DMS114 treated with DMSO at 0.1 percent for 48 hours (cell line): ENCODE results near the gene PTCRA.
"Not testable (repeated sequence)": the region's sequence is repeated elsewhere in the genome, so short reads cannot be mapped to it uniquely, and the experiment has no call there.

Source experiments
- DNase-seq: peaks from one replicate; lab custom pipeline; 2025; ENCODE audit not compliant: unreplicated experiment; lab: John Stamatoyannopoulos, UW

Gene PTCRA

DNA sequence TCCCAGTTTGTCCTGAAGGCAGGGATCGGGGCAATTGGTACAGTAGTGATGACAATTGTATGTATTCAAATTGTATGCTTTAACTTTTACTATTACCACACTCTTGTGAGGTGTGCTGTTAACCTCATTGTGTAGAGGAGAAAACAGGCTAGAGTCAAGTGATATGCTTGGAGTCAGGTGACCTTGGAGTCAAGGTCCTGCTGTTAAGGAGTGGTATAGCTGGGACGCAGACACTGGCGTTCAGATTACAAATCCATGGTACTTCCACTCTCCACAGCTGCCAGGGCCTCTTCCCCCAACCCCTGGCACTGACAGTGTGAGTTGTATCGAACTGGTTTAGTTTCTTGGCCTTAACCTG is 23.9 kb downstream of the PTCRA start:
- no peak for DNase-seq

GRCh38 chr6:42940493-42941045 is 24.7 kb downstream of the PTCRA start:
- DNase-seq, result no peak

GRCh38 chr6:42941356-42941755 is 25.5 kb downstream of the PTCRA start:
- not testable (repeated sequence) for DNase-seq

DNA sequence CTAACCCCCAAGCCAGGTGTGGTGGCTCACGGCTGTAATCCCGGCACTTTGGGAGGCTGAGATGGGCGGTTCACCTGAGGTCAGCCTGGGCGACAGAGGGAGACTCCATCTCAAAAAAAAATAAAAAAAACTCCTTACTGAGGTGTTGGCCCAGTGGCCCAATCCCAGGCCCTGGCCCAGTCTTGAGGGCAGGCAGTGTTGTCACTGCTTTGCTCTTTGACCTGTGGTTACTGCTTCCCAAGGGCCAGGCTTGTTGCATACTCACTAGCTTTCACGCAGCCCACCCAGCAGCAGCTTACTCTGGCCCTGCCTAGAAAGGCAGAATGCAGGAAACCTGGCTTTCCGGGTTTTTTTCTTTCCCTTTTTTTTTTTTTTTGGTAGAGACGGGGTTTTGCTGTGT is 26.6 kb downstream of the PTCRA start:
- DNase-seq, result no peak

- DNase-seq, result no peak
Observed at GRCh38 chr6:42947950-42948349, 32.1 kb downstream of the PTCRA start.

DNA sequence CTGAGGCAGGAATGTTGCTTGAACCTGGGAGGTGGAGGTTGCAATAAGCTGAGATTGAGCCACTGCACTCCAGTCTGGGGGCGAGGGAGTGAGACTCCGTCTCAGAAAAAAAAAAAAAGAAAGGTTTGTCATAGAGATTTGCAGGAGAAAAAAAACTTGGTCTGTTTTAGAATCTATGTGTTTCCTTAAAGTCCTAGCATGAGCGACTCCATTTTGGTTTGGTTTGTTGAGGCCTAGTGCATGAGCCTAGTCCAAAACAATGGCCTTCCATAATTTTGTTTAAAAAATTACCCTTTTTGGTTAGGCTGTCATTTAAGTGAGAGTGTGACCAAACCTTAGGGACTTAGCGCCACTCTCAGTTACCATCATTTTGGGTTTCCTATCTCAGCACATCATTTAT is 36.5 kb downstream of the PTCRA start:
- DNase-seq, result no peak

GRCh38 chr6:42954405-42954804 is 38.6 kb downstream of the PTCRA start:
- not testable (repeated sequence) for DNase-seq

- peak; percentile 53 for DNase-seq
Observed at GRCh38 chr6:42958125-42958524, 42.3 kb downstream of the PTCRA start.

- DNase-seq, result no peak
Observed at GRCh38 chr6:42959917-42960242, 44.0 kb downstream of the PTCRA start.

DNA sequence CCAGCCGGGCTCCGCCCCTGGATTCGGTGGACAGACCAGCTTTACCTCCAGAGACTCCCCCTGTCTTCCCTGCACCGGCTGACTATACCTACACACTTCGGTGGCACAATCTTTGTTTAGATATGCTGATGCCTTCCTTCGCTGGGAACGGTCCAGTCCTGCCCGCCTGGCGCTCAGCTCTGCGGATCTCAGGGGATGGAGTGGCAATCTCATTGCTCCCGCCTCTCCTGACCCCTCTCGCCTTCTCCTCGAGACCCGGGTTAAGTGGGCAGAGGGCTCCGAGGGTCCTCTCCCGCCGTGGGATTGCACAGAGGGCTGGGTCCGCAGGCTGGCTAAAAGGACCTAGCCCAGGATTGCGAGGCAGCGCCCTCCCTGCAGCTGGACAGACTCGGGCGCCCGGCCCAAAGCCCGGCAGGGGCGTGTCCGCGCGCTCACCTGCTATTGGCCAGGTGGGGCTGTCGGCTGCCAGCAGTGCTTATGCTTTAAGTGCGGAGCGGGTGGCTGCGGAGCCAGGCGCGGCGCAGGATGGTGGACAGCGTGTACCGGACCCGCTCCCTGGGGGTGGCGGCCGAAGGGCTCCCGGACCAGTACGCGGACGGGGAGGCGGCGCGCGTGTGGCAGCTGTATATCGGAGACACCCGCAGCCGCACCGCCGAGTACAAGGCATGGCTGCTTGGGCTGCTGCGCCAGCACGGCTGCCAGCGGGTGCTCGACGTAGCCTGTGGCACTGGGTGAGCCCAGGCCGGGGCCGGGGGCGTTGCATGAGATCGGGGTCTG is 44.6 kb downstream of the PTCRA start, which contains the start of gene GNMT:
Gene GNMT (plus strand): TSS at position 512 of the 777 bp plus-strand sequence. CDS start 14 bp downstream, at position 526.
- peak; percentile 27 for DNase-seq

- DNase-seq, result no peak
Observed at GRCh38 chr6:42961020-42961470, 45.2 kb downstream of the PTCRA start.

GRCh38 chr6:42962096-42962495 is 46.2 kb downstream of the PTCRA start:
- no peak for DNase-seq

GRCh38 chr6:42962502-42963178 is 46.8 kb downstream of the PTCRA start:
- DNase-seq, result no peak

DNA sequence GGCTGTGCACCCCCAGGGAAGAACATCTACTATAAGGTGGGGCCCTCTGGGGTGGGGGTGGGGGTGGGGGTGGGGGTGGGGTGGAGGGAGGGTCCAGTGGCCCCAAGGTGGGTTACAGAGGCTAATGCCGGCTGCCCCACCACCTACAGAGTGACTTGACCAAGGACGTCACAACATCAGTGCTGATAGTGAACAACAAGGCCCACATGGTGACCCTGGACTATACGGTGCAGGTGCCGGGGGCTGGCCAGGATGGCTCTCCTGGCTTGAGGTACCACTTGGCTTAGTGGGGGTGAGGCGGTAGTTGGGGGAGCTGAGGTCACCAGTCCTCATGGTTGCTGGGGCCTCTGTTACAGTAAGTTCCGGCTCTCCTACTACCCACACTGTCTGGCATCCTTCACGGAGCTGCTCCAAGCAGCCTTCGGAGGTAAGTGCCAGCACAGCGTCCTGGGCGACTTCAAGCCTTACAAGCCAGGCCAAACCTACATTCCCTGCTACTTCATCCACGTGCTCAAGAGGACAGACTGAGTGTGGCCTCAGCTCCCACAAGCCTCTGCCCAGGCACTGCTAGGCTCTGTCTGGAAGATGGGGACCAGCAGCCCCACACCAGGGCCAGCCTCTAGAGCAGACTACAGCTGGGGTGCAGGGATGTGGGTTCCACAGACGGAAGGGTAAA is 47.5 kb downstream of the PTCRA start:
- no peak for DNase-seq

- DNase-seq, result peak; percentile 60
Observed at GRCh38 chr6:42963855-42964605, 48.2 kb downstream of the PTCRA start.

DNA sequence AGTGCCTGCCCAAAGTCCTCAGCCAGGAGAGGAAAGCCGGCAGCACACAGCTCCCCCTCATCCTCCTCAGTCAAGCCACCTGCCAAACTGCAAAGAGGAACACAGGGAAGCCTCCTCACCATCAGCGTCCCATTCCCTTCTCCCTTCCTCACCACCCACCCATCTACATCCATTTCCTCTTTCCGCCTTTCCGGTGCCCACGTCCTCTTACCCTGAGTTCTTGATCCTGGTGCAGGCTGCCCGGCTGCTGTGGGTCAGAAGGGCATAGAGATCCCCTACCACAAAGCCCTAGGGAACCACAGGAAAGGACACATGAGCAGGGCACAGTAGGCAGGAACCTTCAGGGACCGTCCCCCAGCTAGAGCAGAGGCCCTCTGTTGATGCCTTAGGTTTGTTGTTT is 50.7 kb downstream of the PTCRA start:
- no peak for DNase-seq

DNA sequence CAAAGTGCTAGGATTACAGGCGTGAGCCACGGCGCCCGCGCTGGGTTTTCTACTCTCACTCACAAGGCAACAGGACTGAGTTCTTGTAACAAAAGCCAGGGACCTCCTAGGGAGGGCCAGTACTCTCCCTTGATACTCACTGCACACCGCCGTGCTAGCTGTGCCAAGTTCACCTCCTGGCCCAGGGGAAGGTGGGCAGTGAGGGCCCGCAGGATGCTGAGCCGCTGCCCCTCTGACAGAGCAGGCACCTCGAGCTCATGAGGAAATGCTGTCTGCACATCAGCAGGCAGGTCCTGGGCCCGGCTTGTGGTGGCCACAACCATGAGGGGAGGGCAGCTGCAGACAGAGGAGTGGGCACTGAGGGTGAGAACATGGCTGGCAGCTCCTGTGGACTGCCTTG is 51.4 kb downstream of the PTCRA start:
- DNase-seq, result no peak

DNA sequence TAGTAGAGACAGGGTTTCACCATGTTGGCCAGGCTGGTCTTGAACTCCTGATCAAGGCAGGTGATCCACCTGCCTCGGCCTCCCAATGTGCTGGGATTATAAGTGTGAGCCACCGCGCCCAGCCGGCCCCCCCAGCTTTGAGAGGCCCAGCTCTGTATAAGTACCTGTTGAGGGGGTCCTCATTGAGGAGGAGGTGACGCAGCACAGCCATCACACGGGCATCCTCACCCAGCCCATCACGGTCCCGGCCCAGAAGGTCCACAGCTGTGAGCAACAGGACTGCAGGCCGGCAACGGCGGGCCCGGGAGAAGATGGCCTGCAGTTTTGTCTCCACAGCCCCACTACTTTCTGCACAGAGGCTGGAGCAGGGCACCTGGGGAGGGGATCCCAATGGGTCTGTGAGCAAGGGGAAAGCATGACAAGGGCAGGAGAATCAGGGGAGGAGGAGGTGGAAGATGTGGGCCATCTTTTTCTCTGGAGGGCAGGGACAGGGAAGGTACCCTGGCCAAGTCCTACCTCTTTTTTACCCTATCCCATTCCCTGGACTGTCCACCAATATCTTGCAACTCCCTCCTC is 52.4 kb downstream of the PTCRA start:
- no peak for DNase-seq

DNA sequence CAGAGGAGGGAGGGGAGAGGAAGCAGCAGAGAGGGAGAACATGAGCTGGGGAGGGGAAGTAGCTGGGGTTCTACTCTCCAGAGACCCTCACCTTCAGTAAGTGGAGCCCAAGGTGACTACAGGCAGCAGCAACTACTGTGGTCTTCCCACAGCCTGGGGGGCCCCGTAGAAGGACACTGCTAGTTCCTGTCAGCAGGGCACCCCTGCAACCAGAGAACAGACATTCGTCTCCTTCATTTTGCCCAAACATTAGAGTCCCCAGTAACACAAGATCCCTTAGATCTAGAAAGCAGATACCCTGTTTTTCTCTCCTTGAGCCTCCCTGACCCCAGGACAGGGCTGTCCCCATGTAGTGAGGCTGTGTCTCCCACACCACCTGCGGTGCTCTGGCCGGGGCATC is 52.9 kb downstream of the PTCRA start:
- no peak for DNase-seq

- DNase-seq, result no peak
Observed at GRCh38 chr6:42969431-42969830, 53.6 kb downstream of the PTCRA start.

DNA sequence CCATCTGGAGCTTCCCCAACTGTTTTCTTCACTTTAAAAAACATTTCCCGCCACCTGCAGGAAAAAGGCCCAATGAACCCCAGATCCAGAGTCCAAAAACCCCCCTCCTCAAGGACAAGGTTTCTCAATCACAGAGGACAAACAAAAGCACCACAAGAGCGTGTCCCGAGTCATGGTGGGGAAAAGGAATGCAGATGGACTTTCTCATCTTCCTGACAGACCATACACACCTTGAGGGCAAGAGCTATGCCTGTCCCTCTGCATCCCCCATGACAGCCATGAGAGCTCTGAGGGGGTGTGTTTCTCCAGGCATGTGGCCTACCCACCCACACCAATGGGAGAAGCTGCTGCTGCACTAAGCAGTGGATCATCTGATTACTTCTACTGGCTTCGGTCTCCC is 54.1 kb downstream of the PTCRA start:
- DNase-seq, result no peak
